Stimulated activated CD8-positive, alpha-beta memory T cell treated with anti-CD3 and anti-CD28 coated beads, Interleukin-7, amount 100 ng/mL, for 48 hours (primary cell): ENCODE data around the gene ZFAND2B.

Source experiments
- DNase-seq, 2 donors: peaks; one replicate each; pipeline ENCODE4 v3.0.0-alpha.2; 2020; ENCODE audit warnings: low read depth in 1 of 2; ENCODE audit errors: extremely low read depth in 1 of 2

ZFAND2B gene, protein sequence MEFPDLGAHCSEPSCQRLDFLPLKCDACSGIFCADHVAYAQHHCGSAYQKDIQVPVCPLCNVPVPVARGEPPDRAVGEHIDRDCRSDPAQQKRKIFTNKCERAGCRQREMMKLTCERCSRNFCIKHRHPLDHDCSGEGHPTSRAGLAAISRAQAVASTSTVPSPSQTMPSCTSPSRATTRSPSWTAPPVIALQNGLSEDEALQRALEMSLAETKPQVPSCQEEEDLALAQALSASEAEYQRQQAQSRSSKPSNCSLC

DNA sequence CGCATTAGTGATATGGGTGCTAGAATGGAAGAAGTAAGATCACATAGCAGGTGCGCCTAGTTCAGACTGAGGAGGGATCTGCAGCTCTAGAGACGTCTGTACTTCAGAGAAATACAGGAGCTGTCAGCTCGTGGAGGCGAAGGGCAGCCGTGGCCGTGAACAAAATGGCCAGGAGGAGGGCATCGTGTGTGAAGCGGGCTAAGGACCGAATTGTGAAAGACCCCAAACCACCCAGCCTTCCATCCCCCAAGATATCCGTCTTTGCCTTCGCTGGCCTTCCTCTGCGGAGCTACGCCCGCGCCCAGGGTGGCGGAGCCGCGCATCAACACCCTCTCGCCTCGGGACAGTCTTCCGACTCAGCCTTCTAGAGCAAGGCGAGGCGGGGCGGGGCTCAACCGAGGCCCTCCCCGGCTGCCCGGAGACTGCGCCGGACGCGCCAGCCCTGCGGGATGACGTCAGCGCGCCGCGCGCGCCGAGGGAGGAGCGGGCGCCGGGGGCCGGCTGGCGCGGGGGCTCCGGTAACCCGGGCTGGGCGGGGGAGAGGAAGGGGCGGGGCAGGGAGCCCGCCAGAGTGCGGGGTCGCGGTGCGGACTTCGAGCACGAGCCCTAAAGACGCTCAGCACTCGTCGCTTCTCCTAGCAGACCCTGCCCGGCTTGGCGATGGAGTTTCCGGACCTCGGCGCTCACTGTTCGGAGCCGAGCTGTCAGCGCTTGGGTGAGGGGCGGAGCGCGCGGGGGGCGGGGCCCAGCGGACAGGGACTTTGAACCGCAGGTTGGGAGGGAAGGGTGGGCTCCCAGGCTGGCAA, at the start of gene ZFAND2B:
TSS of gene ZFAND2B (plus strand) at position 455 of the 806 bp plus-strand sequence. CDS start at position 661, 206 bp downstream.
- peak; percentile 88 to 93 for DNase-seq

DNA sequence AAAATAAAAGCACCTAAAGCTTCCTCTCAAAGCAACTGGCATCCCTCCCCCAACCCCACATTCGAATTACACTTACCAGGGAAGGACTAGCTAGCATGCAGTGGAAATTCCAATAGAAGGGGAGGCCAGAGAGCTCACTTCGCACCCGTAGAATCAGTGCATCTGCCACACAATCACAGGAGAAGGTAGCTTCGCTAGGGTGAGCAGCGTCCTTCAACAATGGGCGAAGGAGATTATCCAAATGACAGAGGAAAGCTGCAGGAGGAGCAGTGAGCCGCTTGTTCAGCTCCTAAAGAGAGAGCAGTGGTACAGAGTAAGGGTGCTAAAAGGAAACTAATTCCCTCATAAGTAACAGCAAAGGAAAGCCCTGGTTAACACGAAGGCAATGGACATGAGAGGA, 49.2 kb upstream of the ZFAND2B start:
- no peak for DNase-seq

DNA sequence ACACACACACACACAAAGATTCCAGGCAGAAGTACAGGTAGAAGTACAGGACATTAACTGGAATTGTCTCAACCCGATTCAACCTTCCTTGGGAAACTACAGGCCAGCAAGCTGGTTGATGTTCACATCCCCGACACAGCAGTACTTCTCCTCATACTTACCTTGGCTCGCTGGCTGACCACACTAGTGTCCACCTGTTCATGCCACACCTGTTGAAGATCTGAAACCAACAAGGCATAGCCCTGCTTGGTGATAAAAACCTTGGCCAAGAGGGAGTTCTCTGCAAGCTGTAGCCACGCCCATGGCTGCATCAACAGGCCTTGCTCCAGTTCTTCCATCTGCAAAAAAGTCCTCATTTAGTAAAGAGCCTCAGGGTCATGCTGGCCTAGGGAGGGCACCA, 48.6 kb upstream of the ZFAND2B start:
- no peak for DNase-seq

DNA sequence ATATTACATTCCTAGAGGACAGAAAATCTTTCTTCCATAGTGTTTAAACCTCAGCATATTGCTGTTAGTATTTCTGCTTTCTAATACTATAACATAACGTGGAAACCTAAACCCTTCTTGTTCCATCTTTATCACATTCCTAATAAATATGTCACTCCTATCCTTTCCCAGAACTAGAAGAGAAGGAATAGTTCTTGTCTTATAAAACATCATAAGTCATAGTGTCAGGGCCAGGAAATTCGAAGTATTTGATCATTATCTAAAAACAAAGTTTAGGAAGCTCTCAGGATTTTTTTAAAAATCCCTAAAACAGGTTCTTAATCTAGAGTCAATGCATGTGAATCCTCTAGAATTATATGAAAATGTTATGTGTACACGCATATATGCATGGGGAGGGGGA, 48.0 kb upstream of the ZFAND2B start:
- DNase-seq: no peak

DNA sequence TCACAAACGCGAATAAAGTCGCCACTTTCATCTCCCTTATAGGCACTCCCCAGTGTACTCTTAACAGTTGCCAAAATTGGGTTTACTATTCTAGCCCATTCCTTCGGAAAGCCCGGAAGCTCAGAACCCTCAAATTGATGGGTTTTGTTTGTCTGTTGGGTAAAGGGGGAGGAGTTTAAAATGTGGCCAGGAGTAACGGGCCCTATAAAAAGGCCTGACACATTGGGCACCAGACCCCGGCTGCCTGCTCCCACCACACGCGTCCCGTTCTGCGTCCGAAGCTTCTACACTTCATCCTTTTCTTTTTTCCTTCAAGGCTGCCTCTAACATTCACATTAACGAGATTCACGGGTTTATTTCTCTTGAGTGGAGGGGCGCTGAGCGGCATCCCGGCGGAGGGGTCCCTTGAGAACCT, 46.8 kb upstream of the ZFAND2B start:
- DNase-seq: no peak

DNA sequence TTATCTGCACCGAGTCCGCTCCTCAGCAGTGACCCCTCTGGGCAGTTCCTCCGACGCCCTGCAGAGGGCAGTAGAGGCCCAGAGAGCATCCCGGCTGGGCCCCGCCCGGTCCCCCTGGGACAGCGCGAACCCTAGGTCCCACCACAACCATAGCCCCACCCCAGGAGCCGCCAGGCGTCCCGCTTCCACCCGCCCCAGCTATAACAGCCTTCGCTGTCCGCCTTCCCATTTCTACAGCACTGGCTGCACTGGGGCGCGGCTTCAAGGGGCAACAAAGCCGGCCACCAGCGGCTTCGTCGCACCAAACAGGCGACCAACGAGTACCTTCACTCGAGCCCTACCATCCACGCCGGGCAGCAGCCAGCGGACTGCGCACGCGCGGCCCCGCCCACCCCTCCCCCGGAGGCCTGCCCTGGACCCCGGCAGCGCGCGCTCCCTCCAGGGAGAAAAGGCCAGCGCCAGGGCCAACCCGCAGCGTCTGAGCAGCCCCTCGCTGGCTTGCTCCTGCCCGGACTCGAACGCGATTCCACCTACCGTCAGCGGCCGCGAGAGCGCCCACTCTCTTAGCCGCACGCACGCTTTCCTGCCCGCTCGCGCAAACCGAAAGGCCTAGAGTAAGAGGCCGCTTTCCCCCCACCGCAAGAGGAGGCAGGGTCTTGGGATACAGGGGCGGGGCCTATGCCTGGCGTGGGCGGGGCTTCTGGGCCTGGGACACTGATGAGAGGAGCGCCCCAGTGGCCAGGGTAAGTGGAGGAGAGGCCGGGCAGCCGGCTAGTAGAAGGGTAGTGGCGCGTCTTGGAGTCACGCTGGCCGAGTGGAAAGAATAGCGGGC, 46.2 kb upstream of the ZFAND2B start, which contains the start of gene NHEJ1:
TSS of gene NHEJ1 (minus strand) at position 630 of the 832 bp plus-strand sequence. CDS start 2,453 bp downstream, outside the sequence.
- peak; percentile 81 to 90 for DNase-seq

DNA sequence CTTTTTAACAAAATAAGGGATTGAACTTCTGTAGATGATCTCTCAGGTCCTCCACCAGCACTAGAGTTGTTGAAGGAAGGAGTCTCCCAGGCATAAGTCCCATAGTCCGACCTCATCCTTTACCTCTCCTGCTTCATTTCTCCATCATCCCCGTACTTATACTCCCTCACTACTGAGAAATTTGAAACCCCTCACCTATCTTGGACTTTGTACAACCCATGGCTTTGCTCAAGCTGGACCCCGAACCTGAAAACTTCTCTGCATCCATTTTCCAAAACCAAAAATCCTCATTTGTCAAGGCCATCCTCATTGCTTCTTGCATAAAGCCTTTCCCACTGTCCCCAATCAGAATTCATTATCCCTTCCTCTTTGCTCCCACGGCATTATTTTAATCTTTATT, 45.5 kb upstream of the ZFAND2B start:
- DNase-seq: no peak

DNA sequence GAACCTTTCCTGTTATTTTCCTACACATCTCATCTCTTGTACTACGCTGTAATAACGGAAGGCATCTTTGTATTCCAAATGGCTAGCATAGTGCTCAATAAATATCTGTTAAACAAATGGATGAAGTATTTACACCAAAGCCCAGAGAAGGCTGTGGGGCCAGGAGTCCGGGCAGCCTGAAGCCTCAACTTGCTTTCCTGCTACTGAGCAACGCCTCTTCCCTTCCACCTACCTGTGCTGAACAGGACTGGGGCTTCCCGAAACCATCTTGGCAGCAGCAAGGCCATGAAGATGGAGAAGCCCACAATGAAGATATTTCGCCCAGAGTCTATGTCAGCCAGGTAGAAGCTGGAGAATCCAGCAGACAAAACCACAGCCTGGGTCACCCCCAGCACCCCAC, 43.4 kb upstream of the ZFAND2B start:
- DNase-seq: no peak

DNA sequence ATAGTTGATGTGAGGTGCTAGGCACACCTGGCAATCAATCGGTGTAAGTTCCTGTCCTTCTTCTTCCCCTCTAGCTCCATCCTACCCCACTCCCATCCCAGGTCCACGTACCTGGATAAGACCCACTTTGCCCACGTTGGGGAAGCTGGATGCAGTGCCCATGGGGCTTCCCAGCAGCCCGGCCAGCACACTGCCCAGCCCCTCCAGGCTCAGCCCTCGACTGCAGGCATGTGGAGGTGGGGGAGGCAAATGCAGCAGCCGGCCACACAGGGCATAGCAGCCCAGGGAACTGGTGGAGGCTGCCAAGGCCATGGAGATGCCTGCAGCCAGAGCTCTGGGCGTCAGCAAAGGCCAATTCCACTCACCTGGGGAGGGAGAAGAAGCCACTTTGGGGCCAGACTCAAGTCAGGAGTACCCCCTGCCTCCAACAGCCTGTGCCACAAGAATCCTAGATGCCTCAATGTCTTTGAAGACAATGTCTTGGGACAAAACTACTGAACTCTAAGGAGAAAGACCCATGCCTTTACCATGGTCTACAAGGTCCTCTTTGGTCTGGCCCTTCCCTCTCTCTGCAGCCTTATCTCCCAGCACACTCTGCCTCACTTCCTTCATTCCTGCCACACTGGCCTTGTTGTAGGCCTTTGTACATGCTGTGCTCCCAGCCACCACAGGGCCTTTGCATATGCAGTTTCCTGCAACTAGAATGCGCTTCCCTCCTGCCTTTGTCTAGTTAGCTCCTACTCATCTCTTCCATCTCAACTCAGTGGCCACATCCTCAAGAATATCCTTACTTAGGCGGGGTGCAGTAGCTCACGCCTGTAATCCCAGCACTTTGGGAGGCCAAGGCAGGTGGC, 41.3 kb upstream of the ZFAND2B start:
- DNase-seq: no peak

DNA sequence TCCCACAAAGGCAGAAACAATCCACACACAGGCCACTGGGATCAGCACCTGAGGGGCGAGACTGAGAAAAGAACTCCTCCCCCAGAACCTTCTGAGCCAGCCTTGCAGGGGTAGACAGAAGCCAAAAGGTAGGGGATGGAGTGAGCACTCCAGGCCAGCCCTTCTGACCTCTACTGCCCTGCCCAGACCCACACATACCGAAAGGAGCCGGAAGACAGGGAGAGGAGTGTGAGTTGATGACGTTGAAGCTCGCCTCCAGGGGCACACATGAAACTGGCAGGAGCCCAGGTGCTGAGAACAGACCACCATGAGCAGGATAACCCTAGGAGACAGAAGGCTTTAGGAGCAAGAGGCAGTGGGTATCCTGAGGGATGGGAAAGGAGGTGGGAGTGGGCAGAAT, 38.6 kb upstream of the ZFAND2B start:
- DNase-seq: no peak

DNA sequence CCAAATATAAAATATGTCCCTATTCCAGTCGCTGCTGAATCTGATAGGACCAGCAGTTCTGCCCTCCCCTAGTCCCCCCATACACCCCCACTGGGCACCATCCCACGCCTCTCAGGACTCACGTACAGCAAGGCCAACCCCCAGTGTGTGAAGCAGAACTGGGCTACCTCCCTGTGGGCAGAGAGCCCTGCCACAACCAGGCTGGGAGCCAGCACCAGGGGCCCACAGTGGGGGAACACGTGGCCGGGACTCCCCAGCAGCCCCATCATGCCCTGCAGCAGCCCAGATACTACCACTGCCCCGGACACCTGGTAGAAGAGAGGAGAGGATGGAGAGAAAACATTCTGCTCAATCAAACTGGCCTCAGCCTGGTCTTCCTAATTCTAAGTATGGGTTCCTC, 38.1 kb upstream of the ZFAND2B start:
- DNase-seq: no peak

DNA sequence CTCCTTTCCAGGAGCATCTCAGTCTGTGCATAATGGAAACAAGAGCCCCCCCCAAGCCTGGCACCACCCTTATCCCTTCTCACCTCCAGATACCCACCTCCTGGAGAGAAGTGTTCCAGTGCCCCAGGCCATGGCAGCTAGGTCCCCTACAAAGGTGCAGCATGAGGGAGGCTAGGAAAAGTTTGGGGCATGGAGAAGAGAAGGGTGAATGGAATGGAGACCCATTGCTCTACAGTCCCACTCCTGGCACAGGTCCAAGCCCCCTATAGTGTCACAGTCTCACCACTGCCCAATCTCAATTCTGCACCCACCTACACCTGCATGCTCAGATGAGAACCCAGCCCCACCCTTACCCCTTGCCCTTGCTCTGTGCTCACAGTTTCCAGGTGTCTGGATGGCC, 37.6 kb upstream of the ZFAND2B start:
- no peak for DNase-seq

DNA sequence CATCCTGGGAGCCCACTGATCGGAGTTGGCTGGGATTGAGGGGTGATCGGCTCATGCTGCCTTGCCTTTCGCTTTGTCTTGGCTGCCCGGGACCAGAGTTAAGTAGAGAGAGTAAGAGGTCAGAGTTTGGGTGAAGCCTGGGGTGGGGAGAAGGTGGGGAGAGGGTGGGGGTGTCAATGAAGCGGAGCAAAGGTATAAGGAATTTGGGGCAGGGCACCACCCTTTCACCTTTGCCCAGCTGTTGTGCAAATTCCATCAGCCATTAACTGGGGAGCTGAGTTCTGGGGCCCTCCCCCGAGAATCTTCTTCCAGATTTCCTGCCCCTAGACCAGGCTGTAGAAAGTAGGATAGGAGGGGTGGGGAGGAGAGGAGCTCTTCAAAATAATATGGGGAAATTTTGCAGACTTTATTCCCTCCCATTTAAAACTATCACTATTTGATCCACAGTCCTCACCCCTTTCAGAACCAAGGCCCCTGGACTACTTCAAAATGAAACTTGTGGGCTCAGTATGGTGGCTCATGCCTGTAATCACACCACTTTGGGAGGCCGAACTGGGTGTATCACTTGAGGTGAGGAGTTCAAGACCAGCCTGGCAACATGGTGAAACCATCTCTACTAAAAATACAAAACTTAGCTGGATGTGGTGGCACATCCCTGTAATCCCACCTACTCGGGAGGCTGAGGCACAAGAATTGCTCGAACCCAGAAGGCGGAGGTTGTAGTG, 36.5 kb upstream of the ZFAND2B start, which contains the start of gene SLC23A3:
TSS of gene SLC23A3 (minus strand) at position 100 of the 725 bp plus-strand sequence. CDS start at position 55, 45 bp downstream.
- no peak for DNase-seq

DNA sequence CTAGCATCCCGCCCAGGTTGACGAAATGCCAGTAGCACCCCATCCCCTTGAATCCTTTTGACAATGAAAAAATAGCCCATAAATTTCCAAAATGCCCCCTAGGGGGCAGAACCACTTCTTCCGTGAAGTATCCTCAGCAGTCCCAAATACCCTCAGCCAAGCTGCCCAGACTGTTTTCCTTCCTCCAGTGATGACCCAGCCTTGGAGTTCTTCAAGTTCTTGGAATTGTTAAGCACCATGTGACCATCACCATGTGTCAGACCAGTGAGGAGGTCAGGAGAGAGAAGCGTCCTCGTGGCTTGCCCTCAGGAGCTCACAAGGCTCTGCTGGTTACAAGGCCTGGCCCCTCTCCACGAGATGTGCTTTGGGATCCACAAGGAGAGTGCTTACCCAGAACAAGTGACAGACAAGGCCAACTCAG, 35.3 kb upstream of the ZFAND2B start:
- DNase-seq: no peak

DNA sequence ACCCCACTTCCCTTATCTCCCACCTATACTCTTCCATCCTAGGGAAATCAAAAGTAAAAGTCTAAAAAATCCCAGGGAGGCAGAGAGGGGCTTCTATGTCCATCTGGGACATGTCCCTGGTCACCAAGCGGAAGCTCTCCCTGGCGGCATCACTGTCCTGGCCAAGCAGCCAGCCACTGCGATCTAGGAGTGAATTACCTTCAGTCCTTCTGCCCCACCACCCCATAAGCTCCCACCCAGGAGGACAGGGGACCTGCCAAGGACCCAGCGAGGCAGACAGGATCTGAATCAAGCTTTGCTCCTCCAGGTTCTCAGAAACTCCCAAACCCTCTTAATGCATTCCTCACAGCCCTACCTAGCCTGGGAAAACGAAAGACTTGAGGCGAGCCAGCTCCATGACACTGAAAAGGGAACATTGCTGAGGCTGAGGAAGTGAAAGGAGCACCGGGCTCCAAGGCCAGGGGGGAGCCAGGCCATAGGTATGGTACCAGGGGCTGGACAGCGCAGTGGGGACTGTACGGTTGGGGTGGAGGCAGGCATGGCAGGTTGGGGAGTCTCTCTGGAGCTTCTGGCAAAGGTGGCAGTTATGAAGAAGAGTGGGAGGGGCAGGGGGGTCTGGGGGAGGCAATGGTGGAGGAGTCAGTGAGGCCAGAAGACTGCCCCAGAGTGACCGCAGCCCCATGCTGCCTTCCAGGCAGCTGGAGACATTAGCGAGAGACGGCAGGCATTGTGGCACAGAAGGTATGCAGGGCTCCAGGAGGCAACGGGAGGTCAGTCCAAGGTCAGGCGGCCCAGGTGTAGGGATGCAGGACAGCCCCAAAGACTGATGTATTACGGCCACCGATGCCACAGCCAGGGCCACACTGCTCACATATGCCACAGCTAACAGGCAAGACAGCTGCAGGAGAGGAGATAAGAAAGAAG, 34.1 kb upstream of the ZFAND2B start:
- DNase-seq: no peak

DNA sequence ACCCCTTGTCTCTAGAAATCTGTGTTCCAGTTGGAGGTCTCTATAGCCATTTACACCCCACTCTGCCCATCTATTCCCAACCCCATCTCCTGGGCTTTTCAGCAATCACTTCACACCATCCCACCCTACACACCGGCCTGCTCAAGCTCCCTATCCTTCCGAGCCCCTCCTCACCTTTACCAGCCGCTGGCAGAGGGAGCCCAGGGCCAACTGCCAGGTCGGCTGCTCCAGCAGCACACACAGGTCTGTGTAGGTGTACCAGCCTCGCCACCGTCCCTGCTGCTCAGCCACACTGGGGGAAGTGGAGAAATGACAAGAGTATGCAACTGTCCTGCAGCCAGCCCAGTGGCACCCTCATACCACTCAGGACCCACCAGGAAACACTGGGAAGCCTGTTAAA, 33.4 kb upstream of the ZFAND2B start:
- DNase-seq: no peak

DNA sequence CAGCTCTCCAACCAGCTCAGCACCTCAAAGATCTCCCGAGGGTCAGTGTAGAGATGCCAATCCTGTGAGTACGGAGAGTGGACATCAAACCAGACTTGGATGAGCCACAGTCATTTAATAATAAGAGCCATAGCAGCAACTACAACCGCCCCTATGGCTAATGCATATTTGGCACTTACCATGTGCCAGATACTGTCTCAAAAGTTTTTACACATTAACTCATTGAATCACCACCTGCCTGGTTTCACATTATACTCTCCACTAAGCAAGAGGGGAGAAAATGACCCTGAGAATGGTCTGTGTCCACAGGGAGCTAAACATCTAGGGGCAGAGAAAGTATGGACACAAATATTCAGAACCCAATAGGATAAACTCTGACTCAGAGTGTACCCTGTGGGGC, 32.4 kb upstream of the ZFAND2B start:
- DNase-seq: no peak

DNA sequence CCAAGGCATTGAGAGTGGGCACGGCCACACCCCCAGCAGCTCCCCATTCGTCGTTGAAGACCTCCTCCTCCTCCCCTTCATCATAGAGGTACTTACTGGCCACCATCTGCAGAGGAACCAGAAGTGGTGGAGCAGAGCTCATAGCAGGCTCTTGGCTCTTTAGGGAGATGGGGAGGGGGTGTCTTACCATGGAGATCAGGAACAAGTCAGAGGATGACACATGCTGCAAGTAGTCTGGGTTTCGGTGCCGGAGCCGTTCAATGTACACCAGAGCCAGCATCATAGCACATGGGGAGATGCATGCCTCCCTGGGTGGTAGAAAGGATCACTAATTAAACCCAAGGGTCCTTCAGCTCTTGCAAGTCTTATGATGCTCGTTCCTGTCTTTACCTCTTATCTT, 31.8 kb upstream of the ZFAND2B start:
- no peak for DNase-seq

DNA sequence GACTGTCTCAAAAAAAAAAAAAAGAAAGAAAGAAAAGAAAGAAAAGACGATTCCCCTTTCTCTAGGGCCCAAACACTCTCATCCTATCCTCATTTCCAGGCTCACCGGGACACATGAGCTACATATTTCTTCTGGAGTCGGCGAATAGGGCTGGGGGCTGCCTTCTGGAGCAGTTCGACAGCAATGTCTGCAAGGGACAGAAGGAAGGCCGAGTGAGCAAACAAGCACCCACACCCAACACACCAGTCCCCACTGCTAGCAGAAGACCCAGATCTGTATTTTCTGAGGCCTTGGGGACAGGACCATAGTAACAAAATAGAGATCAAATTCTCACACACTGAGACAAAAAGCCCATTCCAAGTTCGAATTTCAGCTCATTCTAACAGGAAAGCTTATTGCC, 31.1 kb upstream of the ZFAND2B start:
- DNase-seq: no peak
